ENCODE results near the gene ZNF778.

- no peak for TF ChIP-seq TAF1 (IDR thresholded peaks at IDR 0.05; ENCODE audit: borderline replicate concordance, insufficient read depth, low read length)
- TF ChIP-seq POLR2AphosphoS5 (IDR thresholded peaks at IDR 0.05; ENCODE audit: low read depth, low read length) = no peak
- no peak for TF ChIP-seq SIN3A (IDR thresholded peaks at IDR 0.05; ENCODE audit: borderline replicate concordance, insufficient read depth, low read length)
- TF ChIP-seq REST (IDR thresholded peaks at IDR 0.05; ENCODE audit: insufficient read depth in 1 of 2, low read depth in 2 of 2, low read length in 2 of 2) = no peak
Observed at GRCh38 chr16:89283449-89283848, 65.9 kb downstream of the ZNF778 start.
